HCT116 (cell line): ENCODE data around the gene SUPT20HL2. TPM values are rescaled to one million over a fixed set of nuclear protein-coding genes. Genes with fewer than 3 reads are reported as not detected.

Experiments used
- ATAC-seq: fragments of 200-7000 bp; cut with Tn5 transposase; 2 replicates; pipeline ENCODE4 v1.9.1; 2020; ENCODE audit warnings: mild to moderate bottlenecking, moderate library complexity
- BruUV-seq: library from RNA; stranded (reverse); fragments of 400-500 nt; replicated peaks from 2 replicates; lab custom pipeline; 2021; lab: Mats Ljungman, UMichigan
- CTCF ChIA-PET: fragments of 300-600 bp; sonication (Branson Sonifier 250); formaldehyde crosslinking; loops from one replicate; lab custom pipeline; 2021; ENCODE audit warnings: antibody characterized with exemption; lab: Charles Lee
- POLR2A ChIA-PET: fragments of 300-600, 350-600 bp; sonication (Branson Sonifier 250); formaldehyde crosslinking; loops from one replicate; lab custom pipeline; 2021; ENCODE audit warnings: antibody characterized with exemption; lab: Charles Lee
- RAD21 ChIA-PET, 2 experiments: fragments of 300-600 bp; sonication (Branson Sonifier 250); formaldehyde crosslinking; loops; one replicate each; lab custom pipeline; 2023; ENCODE audit warnings: low total read pairs in 2 of 2; ENCODE audit not compliant: uncharacterized antibody in 2 of 2, unreplicated experiment in 2 of 2, low non-redundant PET in 1 of 2; lab: Charles Lee
- DNase-seq: peaks from one replicate; pipeline ENCODE4 v3.0.0-alpha.2; 2010; ENCODE audit warnings: low read depth, low spot score
- H2AFZ ChIP-seq: fragments of 200-600 bp; shearing (Covaris generic), sonication (generic); 2 replicates; pipeline ENCODE4 v1.6.1; 2017; ENCODE audit warnings: low read depth, mixed run types, mixed read lengths, antibody characterized with exemption, low read length; ENCODE audit not compliant: poor library complexity, severe bottlenecking
- H3K27ac ChIP-seq: 2 replicates; pipeline ENCODE4 v1.5.1; 2012; ENCODE audit warnings: low read depth, low read length
- H3K27me3 ChIP-seq: fragments of 200-600 bp; sonication (generic); 2 replicates; pipeline ENCODE4 v1.6.1; 2016; ENCODE audit warnings: mixed run types, low read length, mixed read lengths; ENCODE audit not compliant: insufficient read depth
- H3K36me3 ChIP-seq, 2 experiments: fragments of 200-500 bp in 1 of 2; fragments of 200-600 bp in 1 of 2; sonication (Bioruptor generic) in 1 of 2; sonication (generic) in 1 of 2; 2 replicates each; pipeline versions ENCODE4 v1.5.1 to v1.6.1; 2014 to 2016; ENCODE audit warnings: low read length in 2 of 2, inconsistent platforms in 1 of 2, mixed read lengths in 1 of 2, mixed run types in 1 of 2; ENCODE audit not compliant: insufficient read depth in 2 of 2, control insufficient read depth in 1 of 2
- H3K4me1 ChIP-seq, 2 experiments: fragments of 200-600 bp in 1 of 2; sonication (generic) in 1 of 2; 2 replicates each; pipeline versions ENCODE4 v1.5.1 to v1.6.1; 2012 to 2017; ENCODE audit warnings: low read length in 2 of 2, inconsistent platforms in 1 of 2, mild to moderate bottlenecking in 1 of 2, mixed read lengths in 1 of 2, mixed run types in 1 of 2, moderate library complexity in 1 of 2; ENCODE audit not compliant: insufficient read depth in 2 of 2, control insufficient read depth in 1 of 2
- H3K4me2 ChIP-seq: fragments of 200-600 bp; sonication (generic); 2 replicates; pipeline ENCODE4 v1.6.1; 2017; ENCODE audit warnings: mixed run types, low read length, mixed read lengths
- H3K4me3 ChIP-seq, 2 experiments: fragments of 200-600 bp in 1 of 2; sonication (generic) in 1 of 2; replicated peaks in 1 of 2; 2 replicates each; pipeline ENCODE4 v1.5.1; 2011 to 2016; ENCODE audit warnings: low read length in 2 of 2, control low read depth in 1 of 2, low read depth in 1 of 2, mild to moderate bottlenecking in 1 of 2, mixed read lengths in 1 of 2, mixed run types in 1 of 2
- H3K79me2 ChIP-seq: fragments of 200-600 bp; sonication (generic); 2 replicates; pipeline ENCODE4 v1.6.1; 2017; ENCODE audit warnings: mild to moderate bottlenecking, mixed run types, low read length, moderate library complexity, mixed read lengths; ENCODE audit not compliant: insufficient read depth
- H3K9ac ChIP-seq: fragments of 200-600 bp; sonication (generic); 2 replicates; pipeline ENCODE4 v1.6.1; 2016; ENCODE audit warnings: low read length, mixed read lengths
- H3K9me2 ChIP-seq: fragments of 200-600 bp; sonication (generic), shearing (Covaris generic); 2 replicates; pipeline ENCODE4 v1.6.1; 2017; ENCODE audit warnings: mixed run types, mild to moderate bottlenecking, moderate library complexity; ENCODE audit not compliant: insufficient read depth
- H3K9me3 ChIP-seq, 2 experiments: fragments of 200-500 bp in 1 of 2; fragments of 200-600 bp in 1 of 2; sonication (Bioruptor generic) in 1 of 2; sonication (generic) in 1 of 2; 2 replicates each; pipeline ENCODE4 v1.6.1; 2014 to 2017; ENCODE audit warnings: low read length in 2 of 2, mixed read lengths in 2 of 2, inconsistent platforms in 1 of 2, low read depth in 1 of 2, mild to moderate bottlenecking in 1 of 2, mixed run types in 1 of 2, moderate library complexity in 1 of 2; ENCODE audit not compliant: control insufficient read depth in 1 of 2, insufficient read depth in 1 of 2
- H4K20me1 ChIP-seq: fragments of 200-600 bp; sonication (generic), shearing (Covaris generic); 2 replicates; pipeline ENCODE4 v1.6.1; 2017; ENCODE audit warnings: mixed run types, mild to moderate bottlenecking, moderate library complexity; ENCODE audit not compliant: insufficient read depth
- EZH2phosphoT487 ChIP-seq: fragments of 200-600 bp; IDR thresholded peaks from 2 replicates; pipeline ENCODE4 v1.6.1; 2018; ENCODE audit warnings: antibody characterized with exemption, borderline replicate concordance
- MAX ChIP-seq: IDR thresholded peaks from 2 replicates; pipeline ENCODE4 v1.6.1; 2012
- REST ChIP-seq: IDR thresholded peaks from 2 replicates; pipeline ENCODE4 v1.6.1; 2012; ENCODE audit warnings: low read depth
- TCF7L2 ChIP-seq: IDR thresholded peaks from 2 replicates; pipeline ENCODE4 v1.7.0; 2011; ENCODE audit warnings: borderline replicate concordance, inconsistent platforms; ENCODE audit not compliant: insufficient read depth, insufficient read length; ENCODE audit errors: extremely low read depth
- ZFX ChIP-seq: fragments of 450-650 bp; IDR thresholded peaks from 2 replicates; pipeline ENCODE4 v1.6.1; 2017
- intact Hi-C: fragments of 100-400 bp; cut with micrococcal nuclease; formaldehyde crosslinking; loops from 2 replicates; pipeline ENCODE4 v1.10.0; 2022
- total RNA-seq: library from RNA; stranded (reverse); gene quantifications from one replicate; pipeline ENCODE4 v1.2.1, GENCODE V29; 2021; ENCODE audit not compliant: unreplicated experiment

Gene SUPT20HL2
- total RNA-seq, 1 experiment from 2014 or later = not detected

- TF ChIP-seq ZFX (no peak), TCF7L2 (no peak), REST (no peak), MAX (no peak)
Measured at GRCh38 chrX:24357106-24357505, 43.2 kb upstream of the SUPT20HL2 start (continued).

- no TSS peak for BruUV-seq
- no peak overlapping the region for H3K9ac ChIP-seq
- ChIA-PET CTCF (no interaction called here), RAD21 (no interaction called here), POLR2A (no interaction called here)
- no peak overlapping the region for H3K27ac ChIP-seq
- no peak for TF ChIP-seq EZH2phosphoT487
- no peak overlapping the region for H3K4me2 ChIP-seq
- no peaks in the 10 kb centered on the region; a peak in 1 of 4 replicates for H3K4me1 ChIP-seq
- H3K4me3 ChIP-seq = no peak overlapping the region
- no peaks in the 10 kb centered on the region for H3K79me2 ChIP-seq
- H2AFZ ChIP-seq = no peak overlapping the region
- intact Hi-C loops = no loop called here
- DNase-seq (no peak), ATAC-seq (no peak)
- no peaks in the 10 kb centered on the region for H4K20me1 ChIP-seq
- H3K36me3 ChIP-seq = no peaks in the 10 kb centered on the region
- H3K9me3 ChIP-seq = no peaks in the 10 kb centered on the region
- no peaks in the 10 kb centered on the region for H3K9me2 ChIP-seq
- H3K27me3 ChIP-seq = no peaks in the 10 kb centered on the region
Measured at GRCh38 chrX:24355095-24355494, 41.2 kb upstream of the SUPT20HL2 start.
